ENCODE results near the gene PWWP2B.

The PWWP2B gene

DNA sequence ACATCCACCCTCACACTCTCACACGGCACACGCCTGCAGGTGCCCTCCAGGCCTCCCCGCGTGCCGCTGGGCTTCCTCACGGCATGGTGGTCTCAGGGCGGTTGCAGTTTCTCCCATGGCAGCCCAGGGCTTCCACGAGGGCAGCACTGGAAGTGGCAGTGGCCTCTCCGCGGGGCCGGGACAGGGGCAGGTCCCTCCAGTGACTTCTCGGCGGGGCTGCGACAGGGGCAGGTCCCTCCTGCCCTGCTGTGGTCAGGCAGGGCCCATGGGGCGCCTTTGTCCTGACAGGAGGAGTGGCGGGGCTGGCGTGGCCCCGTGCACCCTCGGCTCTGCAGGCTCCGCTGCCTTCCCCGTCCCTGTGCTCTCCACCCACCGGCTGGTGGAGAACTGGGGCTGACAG is 19.0 kb downstream of the PWWP2B start:
- Histone ChIP-seq H3K4me3 (ENCODE audit: insufficient read depth, low read length, poor library complexity, severe bottlenecking) (no peak overlapping the region), H3K4me2 (ENCODE audit: low read depth, low read length, poor library complexity, severe bottlenecking) (no peak overlapping the region), H4K20me1 (ENCODE audit: low read depth, low read length) (no peaks in the 10 kb centered on the region), H3K27ac (ENCODE audit: low read depth, low read length) (no peak overlapping the region), H3F3A (ENCODE audit: insufficient read depth) (no peaks in the 10 kb centered on the region), H3K9me3 (ENCODE audit: insufficient read depth, low read length) (no peaks in the 10 kb centered on the region), H2AFZ (ENCODE audit: low read depth, low read length, severe bottlenecking) (no peak overlapping the region), H3K36me3 (ENCODE audit: low read length) (no peaks in the 10 kb centered on the region), H3K79me2 (ENCODE audit: insufficient read depth, low read length) (no peaks in the 10 kb centered on the region), H3K27me3 (ENCODE audit: low read length) (no peaks in the 10 kb centered on the region), H3K9me2 (replicated peaks; ENCODE audit: insufficient read depth, low read length) (no peaks in the 10 kb centered on the region), H3K9ac (ENCODE audit: low read length) (no peak overlapping the region)
- TF ChIP-seq EZH2phosphoT487 (conservative IDR thresholded peaks at IDR 0.05; ENCODE audit: low read length) = no peak
- TF ChIP-seq, protein P1, sequence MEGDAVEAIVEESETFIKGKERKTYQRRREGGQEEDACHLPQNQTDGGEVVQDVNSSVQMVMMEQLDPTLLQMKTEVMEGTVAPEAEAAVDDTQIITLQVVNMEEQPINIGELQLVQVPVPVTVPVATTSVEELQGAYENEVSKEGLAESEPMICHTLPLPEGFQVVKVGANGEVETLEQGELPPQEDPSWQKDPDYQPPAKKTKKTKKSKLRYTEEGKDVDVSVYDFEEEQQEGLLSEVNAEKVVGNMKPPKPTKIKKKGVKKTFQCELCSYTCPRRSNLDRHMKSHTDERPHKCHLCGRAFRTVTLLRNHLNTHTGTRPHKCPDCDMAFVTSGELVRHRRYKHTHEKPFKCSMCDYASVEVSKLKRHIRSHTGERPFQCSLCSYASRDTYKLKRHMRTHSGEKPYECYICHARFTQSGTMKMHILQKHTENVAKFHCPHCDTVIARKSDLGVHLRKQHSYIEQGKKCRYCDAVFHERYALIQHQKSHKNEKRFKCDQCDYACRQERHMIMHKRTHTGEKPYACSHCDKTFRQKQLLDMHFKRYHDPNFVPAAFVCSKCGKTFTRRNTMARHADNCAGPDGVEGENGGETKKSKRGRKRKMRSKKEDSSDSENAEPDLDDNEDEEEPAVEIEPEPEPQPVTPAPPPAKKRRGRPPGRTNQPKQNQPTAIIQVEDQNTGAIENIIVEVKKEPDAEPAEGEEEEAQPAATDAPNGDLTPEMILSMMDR (IDR thresholded peaks at IDR 0.05; ENCODE audit: insufficient read depth, low read length, poor library complexity, severe bottlenecking) = no peak

DNA sequence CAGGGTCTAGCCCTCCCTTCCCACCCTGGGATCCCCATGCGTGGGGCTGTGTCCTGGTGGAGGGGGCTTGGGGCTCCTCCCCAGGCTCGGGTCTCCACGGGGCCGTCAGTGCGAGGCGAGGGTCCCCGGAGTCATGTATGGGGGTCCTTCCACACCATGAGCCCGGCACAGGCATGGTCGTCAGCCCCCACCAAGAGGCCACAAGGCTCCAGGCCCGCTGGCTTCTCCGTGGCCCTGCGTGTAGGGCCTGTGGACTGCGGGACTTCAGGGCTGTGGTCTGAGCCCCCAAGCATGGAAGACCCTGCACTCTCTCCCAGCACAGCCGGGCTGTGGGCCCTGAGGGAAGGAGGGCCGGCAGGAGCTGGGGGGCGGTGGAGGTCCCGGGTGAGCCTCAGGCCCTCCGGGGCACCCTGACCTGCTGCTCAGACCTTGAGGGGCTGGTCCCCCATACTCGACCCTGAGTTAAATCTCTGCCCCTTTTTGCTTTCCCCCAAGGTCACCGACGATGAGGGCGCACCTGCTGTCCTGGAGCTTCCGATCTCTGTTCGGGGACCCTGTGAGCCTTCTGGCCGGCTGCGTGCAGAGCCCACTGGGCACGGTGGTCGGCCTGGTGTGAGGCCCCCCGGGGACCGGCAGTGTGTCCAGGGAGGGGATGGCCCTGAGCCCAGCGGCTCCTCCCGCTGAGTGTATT is 19.7 kb downstream of the PWWP2B start:
- H3K4me2 ChIP-seq (ENCODE audit: low read depth, low read length, poor library complexity, severe bottlenecking) = no peak overlapping the region
- H2AFZ ChIP-seq (ENCODE audit: low read depth, low read length, severe bottlenecking) = no peak overlapping the region
- no peak for TF ChIP-seq EZH2phosphoT487 (conservative IDR thresholded peaks at IDR 0.05; ENCODE audit: low read length)
- TF ChIP-seq, protein P1 (IDR thresholded peaks at IDR 0.05; ENCODE audit: insufficient read depth, low read length, poor library complexity, severe bottlenecking) = no peak
- no peaks in the 10 kb centered on the region for H3K9me3 ChIP-seq (ENCODE audit: insufficient read depth, low read length)
- H3K36me3 ChIP-seq (ENCODE audit: low read length) = no peaks in the 10 kb centered on the region
- H3K4me3 ChIP-seq (ENCODE audit: insufficient read depth, low read length, poor library complexity, severe bottlenecking) = no peak overlapping the region
- H3K9me2 ChIP-seq (replicated peaks; ENCODE audit: insufficient read depth, low read length) = no peaks in the 10 kb centered on the region
- H3K27ac ChIP-seq (ENCODE audit: low read depth, low read length) = no peak overlapping the region
- H3K27me3 ChIP-seq (ENCODE audit: low read length) = no peaks in the 10 kb centered on the region
- no peaks in the 10 kb centered on the region for H4K20me1 ChIP-seq (ENCODE audit: low read depth, low read length)
- H3K9ac ChIP-seq (ENCODE audit: low read length) = no peak overlapping the region
- H3K79me2 ChIP-seq (ENCODE audit: insufficient read depth, low read length) = no peaks in the 10 kb centered on the region
- no peaks in the 10 kb centered on the region for H3F3A ChIP-seq (ENCODE audit: insufficient read depth)

- Histone ChIP-seq H3K9ac (ENCODE audit: low read length) (no peak overlapping the region), H3K27ac (ENCODE audit: low read depth, low read length) (no peak overlapping the region), H4K20me1 (ENCODE audit: low read depth, low read length) (no peaks in the 10 kb centered on the region), H3K9me2 (replicated peaks; ENCODE audit: insufficient read depth, low read length) (no peaks in the 10 kb centered on the region), H3K36me3 (ENCODE audit: low read length) (no peaks in the 10 kb centered on the region), H3K4me3 (ENCODE audit: insufficient read depth, low read length, poor library complexity, severe bottlenecking) (no peak overlapping the region), H3K79me2 (ENCODE audit: insufficient read depth, low read length) (no peaks in the 10 kb centered on the region), H3K9me3 (ENCODE audit: insufficient read depth, low read length) (no peaks in the 10 kb centered on the region), H3K27me3 (ENCODE audit: low read length) (no peaks in the 10 kb centered on the region), H3F3A (ENCODE audit: insufficient read depth) (no peaks in the 10 kb centered on the region), H3K4me2 (ENCODE audit: low read depth, low read length, poor library complexity, severe bottlenecking) (no peak overlapping the region), H2AFZ (ENCODE audit: low read depth, low read length, severe bottlenecking) (no peak overlapping the region)
- no peak for TF ChIP-seq EZH2phosphoT487 (conservative IDR thresholded peaks at IDR 0.05; ENCODE audit: low read length)
- TF ChIP-seq, protein P1 (IDR thresholded peaks at IDR 0.05; ENCODE audit: insufficient read depth, low read length, poor library complexity, severe bottlenecking) = no peak
These were observed 20.4 kb downstream of the PWWP2B start for GRCh38 chr10:132417257-132417910.

Measured in SU-DHL-6 (cell line).